Measurements from ENCODE around the gene CBFA2T2.
A peak's percentile ranks its signal among the peaks of the same experiment; 100 is the strongest.
"Not testable (repeated sequence)": the region's sequence is repeated elsewhere in the genome, so short reads cannot be mapped to it uniquely, and the experiment has no call there.

CBFA2T2 gene

DNA sequence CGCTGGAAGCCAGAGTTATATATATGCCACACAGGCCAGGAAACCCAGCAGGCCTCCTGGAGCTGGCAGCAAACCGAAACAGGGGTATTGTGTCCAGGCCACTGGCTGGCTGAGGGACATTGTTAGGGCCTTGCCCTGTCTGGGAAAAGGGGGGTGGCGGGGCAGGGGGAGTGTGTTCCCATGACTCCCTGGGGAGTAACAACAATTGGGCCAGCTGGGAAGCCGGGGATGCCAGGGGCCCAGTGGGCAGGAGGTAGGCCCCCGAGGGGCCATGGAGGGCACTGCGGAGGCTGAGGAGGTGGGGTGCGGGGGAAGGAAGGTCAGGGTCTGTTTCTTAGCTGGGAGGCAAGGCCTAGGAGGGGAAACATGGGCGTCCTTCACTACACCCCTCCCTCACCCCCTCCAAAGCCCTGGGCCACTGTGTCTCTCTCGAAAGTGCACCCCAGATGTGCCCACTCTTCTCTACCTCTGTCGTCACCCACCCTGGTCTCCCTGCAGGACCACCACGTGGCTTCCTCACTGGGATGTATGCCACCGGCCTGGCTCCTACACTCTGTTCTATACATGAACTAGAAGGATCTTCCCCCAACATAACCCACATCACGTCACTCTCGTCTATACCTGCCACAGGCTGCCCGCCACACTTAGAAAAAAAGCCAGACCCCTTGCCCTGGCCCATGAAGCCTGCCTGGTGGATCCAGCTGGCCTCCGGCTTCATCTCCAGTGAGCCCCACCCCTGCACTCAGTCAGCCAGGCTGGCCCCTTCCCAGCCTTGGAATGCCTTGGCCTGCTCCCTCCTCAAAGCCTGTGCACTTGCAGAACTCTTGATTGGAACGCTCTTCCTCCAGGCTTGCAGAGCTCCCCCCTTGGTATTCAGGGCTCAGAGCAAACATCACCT lies 204.1 kb downstream of the CBFA2T2 start:
- peak; percentile 71 for DNase-seq (ENCODE audit: low read depth, low spot score)

DNA sequence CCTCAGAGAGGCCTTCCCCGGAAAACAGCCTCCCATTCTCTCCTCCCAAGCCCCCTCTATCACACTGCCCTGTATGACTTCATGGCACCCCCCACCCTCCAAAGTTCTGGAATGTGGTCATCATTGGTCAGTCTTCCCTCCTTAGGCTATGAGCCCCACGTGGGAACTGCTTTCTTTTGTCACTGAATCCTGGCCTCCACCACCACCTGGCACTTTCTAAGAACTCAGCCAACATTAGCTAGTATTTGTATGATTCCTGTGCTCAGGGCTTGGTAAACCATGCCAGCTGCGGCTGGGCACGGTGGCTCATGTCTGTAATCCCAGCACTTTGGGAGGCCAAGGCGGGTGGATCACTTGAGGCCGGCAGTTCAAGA lies 204.7 kb downstream of the CBFA2T2 start:
- DNase-seq (ENCODE audit: low read depth, low spot score): no peak

DNA sequence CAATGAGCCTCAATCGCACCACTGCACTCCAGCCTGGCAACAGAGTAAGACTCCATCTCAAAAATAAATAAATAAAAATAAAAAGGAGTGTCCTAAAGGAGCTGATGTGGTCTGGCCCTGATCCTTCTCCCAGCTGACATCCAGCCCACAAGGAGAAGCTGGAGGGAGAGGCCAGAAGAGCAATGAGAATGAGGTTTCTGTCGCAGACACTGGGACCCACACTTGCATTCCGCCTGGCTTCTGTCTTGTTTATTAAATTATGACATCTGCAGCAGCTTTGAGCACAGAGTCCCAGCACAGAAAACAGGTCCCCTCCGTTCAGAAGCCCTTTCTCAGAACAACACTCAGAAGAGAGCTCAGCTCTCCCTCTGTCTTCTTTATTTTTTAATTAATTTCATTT lies 206.6 kb downstream of the CBFA2T2 start:
- DNase-seq (ENCODE audit: low read depth, low spot score): no peak

DNA sequence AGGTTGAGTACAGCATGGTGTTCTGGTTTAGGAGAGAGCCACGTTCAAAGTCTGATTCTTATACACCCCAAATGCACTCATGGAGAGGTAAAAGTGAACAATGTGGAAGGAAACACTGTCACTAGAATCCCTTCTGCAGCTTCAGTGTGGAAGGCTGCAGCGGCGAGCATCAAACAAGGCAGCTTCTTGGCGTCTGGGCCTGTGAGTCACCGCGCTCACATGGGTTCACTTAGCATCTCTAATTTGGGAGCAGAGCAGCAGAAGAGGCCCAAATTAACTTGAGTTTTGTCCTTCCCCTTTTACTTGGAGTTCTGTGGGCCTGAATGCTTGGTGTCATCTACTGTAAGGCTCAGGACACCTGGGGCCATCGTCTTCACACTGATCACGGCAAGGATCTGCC lies 207.2 kb downstream of the CBFA2T2 start:
- DNase-seq (ENCODE audit: low read depth, low spot score): no peak

DNA sequence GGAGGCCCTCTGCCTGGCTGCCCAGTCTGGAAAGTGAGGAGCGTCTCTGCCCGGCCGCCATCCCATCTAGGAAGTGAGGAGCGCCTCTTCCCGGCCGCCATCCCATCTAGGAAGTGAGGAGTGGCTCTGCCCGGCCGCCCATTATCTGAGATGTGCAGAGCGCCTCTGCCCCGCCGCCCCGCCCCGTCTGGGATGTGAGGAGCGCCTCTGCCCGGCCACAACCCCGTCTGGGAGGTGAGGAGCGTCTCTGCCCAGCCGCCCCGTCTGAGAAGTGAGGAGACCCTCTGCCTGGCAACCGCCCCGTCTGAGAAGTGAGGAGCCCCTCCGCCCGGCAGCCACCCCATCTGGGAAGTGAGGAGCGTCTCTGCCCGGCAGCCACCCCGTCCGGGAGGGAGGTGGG lies 209.1 kb downstream of the CBFA2T2 start:
- not testable (repeated sequence) for DNase-seq (ENCODE audit: low read depth, low spot score)

Data from ELF-1 (cell line).